ENCODE data around the gene ARMH2.
"Not testable (repeated sequence)": the region's sequence is repeated elsewhere in the genome, so short reads cannot be mapped to it uniquely, and the experiment has no call there.

ARMH2 gene

GRCh38 chr6:24755279-24755678 is 43.4 kb downstream of the ARMH2 start:
- H3K9ac ChIP-seq = no peak overlapping the region

GRCh38 chr6:24754378-24754777 is 44.3 kb downstream of the ARMH2 start:
- H3K36me3 ChIP-seq (ENCODE audit: control insufficient read depth, insufficient read depth, low read length); H3K9me3 ChIP-seq (ENCODE audit: control insufficient read depth, low read length); H3K4me3 ChIP-seq (ENCODE audit: low read depth, low read length); H3K4me1 ChIP-seq; H3K9ac ChIP-seq; H2AFZ ChIP-seq; H3K79me2 ChIP-seq; H3K27ac ChIP-seq; H3K4me2 ChIP-seq (ENCODE audit: low read length); H3K27me3 ChIP-seq (ENCODE audit: control insufficient read depth, insufficient read depth, low read length): not testable (repeated sequence)

More at GRCh38 chr6:24755279-24755678, 43.4 kb downstream of the ARMH2 start:
- Histone ChIP-seq H3K36me3 (ENCODE audit: control insufficient read depth, insufficient read depth, low read length) (no peaks in the 10 kb centered on the region), H3K4me1 (peaks cover 9% of the 10 kb centered on the region), H2AFZ (no peak overlapping the region), H3K27me3 (ENCODE audit: control insufficient read depth, insufficient read depth, low read length) (no peaks in the 10 kb centered on the region), H3K27ac (no peak overlapping the region), H3K79me2 (no peaks in the 10 kb centered on the region), H3K4me3 (ENCODE audit: low read depth, low read length) (no peak overlapping the region), H3K4me2 (ENCODE audit: low read length) (no peak overlapping the region), H3K9me3 (ENCODE audit: control insufficient read depth, low read length) (no peaks in the 10 kb centered on the region)
- no peak for TF ChIP-seq CTCF (IDR thresholded peaks at IDR 0.05)

GRCh38 chr6:24753545-24753944 is 45.2 kb downstream of the ARMH2 start:
- Histone ChIP-seq H3K27me3 (ENCODE audit: control insufficient read depth, insufficient read depth, low read length) (no peaks in the 10 kb centered on the region), H3K4me2 (ENCODE audit: low read length) (no peak overlapping the region), H3K79me2 (no peaks in the 10 kb centered on the region), H3K9ac (no peak overlapping the region), H3K36me3 (ENCODE audit: control insufficient read depth, insufficient read depth, low read length) (no peaks in the 10 kb centered on the region), H3K4me3 (ENCODE audit: low read depth, low read length) (no peak overlapping the region), H3K4me1 (peaks cover 9% of the 10 kb centered on the region), H2AFZ (no peak overlapping the region), H3K9me3 (ENCODE audit: control insufficient read depth, low read length) (no peaks in the 10 kb centered on the region), H3K27ac (no peak overlapping the region)
- TF ChIP-seq CTCF (IDR thresholded peaks at IDR 0.05) = no peak

- Histone ChIP-seq H3K36me3 (ENCODE audit: control insufficient read depth, insufficient read depth, low read length) (no peaks in the 10 kb centered on the region), H3K27me3 (ENCODE audit: control insufficient read depth, insufficient read depth, low read length) (no peaks in the 10 kb centered on the region), H2AFZ (no peak overlapping the region), H3K4me2 (ENCODE audit: low read length) (no peak overlapping the region), H3K4me3 (ENCODE audit: low read depth, low read length) (no peak overlapping the region), H3K79me2 (no peaks in the 10 kb centered on the region), H3K27ac (no peak overlapping the region), H3K4me1 (peaks cover 9% of the 10 kb centered on the region), H3K9ac (no peak overlapping the region), H3K9me3 (ENCODE audit: control insufficient read depth, low read length) (no peaks in the 10 kb centered on the region)
- no peak for TF ChIP-seq CTCF (IDR thresholded peaks at IDR 0.05)
Measured at GRCh38 chr6:24752917-24753492, 45.7 kb downstream of the ARMH2 start.

- Histone ChIP-seq H3K4me1 (peaks cover 4% of the 10 kb centered on the region), H3K9me3 (ENCODE audit: control insufficient read depth, low read length) (no peaks in the 10 kb centered on the region), H3K4me2 (ENCODE audit: low read length) (no peak overlapping the region), H3K9ac (no peak overlapping the region), H2AFZ (no peak overlapping the region), H3K27ac (no peak overlapping the region), H3K36me3 (ENCODE audit: control insufficient read depth, insufficient read depth, low read length) (no peaks in the 10 kb centered on the region), H3K79me2 (no peaks in the 10 kb centered on the region), H3K4me3 (ENCODE audit: low read depth, low read length) (no peak overlapping the region), H3K27me3 (ENCODE audit: control insufficient read depth, insufficient read depth, low read length) (no peaks in the 10 kb centered on the region)
- no peak for TF ChIP-seq CTCF (IDR thresholded peaks at IDR 0.05)
Measured at GRCh38 chr6:24752503-24752902, 46.2 kb downstream of the ARMH2 start.

- H3K4me2 ChIP-seq (ENCODE audit: low read length); H3K36me3 ChIP-seq (ENCODE audit: control insufficient read depth, insufficient read depth, low read length); H3K27ac ChIP-seq: not testable (repeated sequence)
Measured at GRCh38 chr6:24750878-24751277, 47.8 kb downstream of the ARMH2 start.

More at GRCh38 chr6:24750878-24751277, 47.8 kb downstream of the ARMH2 start:
- not testable (repeated sequence) for H3K79me2 ChIP-seq; H3K4me3 ChIP-seq (ENCODE audit: low read depth, low read length); H3K9me3 ChIP-seq (ENCODE audit: control insufficient read depth, low read length); H3K4me1 ChIP-seq; H2AFZ ChIP-seq; H3K27me3 ChIP-seq (ENCODE audit: control insufficient read depth, insufficient read depth, low read length); H3K9ac ChIP-seq
